HFFc6 (cell line): Measurements from ENCODE around the gene RXFP3. TPM values are rescaled to one million over a fixed set of nuclear protein-coding genes. Genes with fewer than 3 reads are reported as not detected.
A peak's percentile ranks its signal among the peaks of the same experiment; 100 is the strongest.

ENCODE experiments used
- DNase-seq: peaks from one replicate; pipeline ENCODE4 v3.0.0-alpha.2; 2018
- H3K27ac Mint-ChIP-seq: 2 replicates; pipeline ENCODE4 v1.8.0; 2020; ENCODE audit warnings: mild to moderate bottlenecking, mixed read lengths
- H3K27me3 Mint-ChIP-seq: 2 replicates; pipeline ENCODE4 v1.8.0; 2021; ENCODE audit warnings: mild to moderate bottlenecking, moderate library complexity, mixed read lengths; ENCODE audit not compliant: insufficient read depth
- H3K36me3 Mint-ChIP-seq: 2 replicates; pipeline ENCODE4 v1.8.0; 2021; ENCODE audit warnings: low read depth, mixed read lengths
- H3K4me1 Mint-ChIP-seq: 2 replicates; pipeline ENCODE4 v1.8.0; 2020; ENCODE audit warnings: low read depth, mixed read lengths
- H3K4me3 Mint-ChIP-seq: 2 replicates; pipeline ENCODE4 v1.8.0; 2020; ENCODE audit warnings: mild to moderate bottlenecking, moderate library complexity, mixed read lengths
- H3K9me3 Mint-ChIP-seq: 2 replicates; pipeline ENCODE4 v1.8.0; 2020; ENCODE audit warnings: mild to moderate bottlenecking, mixed read lengths
- total RNA-seq, 6 experiments: library from RNA; stranded (reverse); fragmentation: NEBNext Ultra II Directional; extraction: Animal tissue kit (Norgen Biotek cat#: 25700); gene quantifications; 2 replicates in 1 of 6; 3 replicates in 5 of 6; pipeline ENCODE4 v1.2.3, GENCODE V29; 2021
- TF ChIP-seq, protein P1 (sequence below): fragments of 200-600 bp; sonication (generic); IDR thresholded peaks from 2 replicates; pipeline ENCODE4 v1.5.0; 2021; ENCODE audit warnings: antibody characterized with exemption, mild to moderate bottlenecking

RXFP3 gene
- total RNA-seq, 6 experiments from 2014 or later = not detected

DNA sequence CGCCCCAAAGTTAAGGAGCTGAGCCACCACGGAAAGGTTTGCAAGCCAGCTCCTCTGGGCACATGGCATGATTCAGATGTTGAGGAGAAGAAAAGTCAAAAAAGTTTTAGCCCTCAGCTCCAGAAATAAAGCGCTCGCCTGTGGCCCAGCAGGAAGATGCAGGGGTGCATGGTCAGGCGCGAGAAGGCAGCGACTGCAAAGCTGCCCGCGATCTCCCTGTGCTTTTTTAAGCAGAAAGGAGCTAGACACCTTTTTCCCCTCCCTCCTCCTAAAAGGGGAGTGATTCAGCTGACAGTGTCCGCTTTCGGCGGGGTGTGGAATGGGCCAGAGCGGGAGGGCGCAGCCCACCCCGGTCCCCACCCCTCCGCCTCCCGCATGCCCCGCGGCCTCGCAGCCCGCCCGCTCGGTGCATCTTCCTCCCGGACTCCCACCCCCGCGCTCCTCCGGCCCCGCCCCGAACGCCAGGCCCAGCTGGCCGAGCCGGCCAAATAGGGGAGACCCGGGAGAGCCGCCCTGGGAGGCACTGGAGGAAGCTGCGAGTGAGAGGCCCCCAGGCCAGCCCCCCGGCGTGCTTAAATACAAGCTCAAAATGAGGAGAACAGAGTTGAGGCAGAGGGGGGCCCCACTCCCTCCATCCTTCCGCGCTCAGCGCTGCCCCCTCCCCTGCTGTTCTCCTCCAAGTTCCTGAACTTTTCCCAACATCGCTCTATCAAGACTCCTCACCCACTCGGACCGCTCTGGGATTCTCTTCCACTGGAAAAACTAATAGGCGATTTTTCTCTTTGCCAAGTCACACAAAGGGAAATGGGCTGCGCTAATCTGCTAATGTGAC, 44.2 kb upstream of the RXFP3 start, which contains the start of gene ADAMTS12:
TSS of gene ADAMTS12 (minus strand) at position 203 of the 832 bp plus-strand sequence. CDS start at position 69, 134 bp downstream.
- Mint-ChIP-seq H3K27me3 (no peaks in the 10 kb centered on the region), H3K4me1 (peaks cover 67% of the 10 kb centered on the region), H3K4me3 (peak within 1 kb of the TSS; percentile 95), H3K27ac (peak within 1 kb of the TSS; percentile 85), H3K9me3 (no peaks in the 10 kb centered on the region), H3K36me3 (peaks cover 8% of the 10 kb centered on the region; the same call in 1 of the 2 replicates)
- TF ChIP-seq, protein P1, sequence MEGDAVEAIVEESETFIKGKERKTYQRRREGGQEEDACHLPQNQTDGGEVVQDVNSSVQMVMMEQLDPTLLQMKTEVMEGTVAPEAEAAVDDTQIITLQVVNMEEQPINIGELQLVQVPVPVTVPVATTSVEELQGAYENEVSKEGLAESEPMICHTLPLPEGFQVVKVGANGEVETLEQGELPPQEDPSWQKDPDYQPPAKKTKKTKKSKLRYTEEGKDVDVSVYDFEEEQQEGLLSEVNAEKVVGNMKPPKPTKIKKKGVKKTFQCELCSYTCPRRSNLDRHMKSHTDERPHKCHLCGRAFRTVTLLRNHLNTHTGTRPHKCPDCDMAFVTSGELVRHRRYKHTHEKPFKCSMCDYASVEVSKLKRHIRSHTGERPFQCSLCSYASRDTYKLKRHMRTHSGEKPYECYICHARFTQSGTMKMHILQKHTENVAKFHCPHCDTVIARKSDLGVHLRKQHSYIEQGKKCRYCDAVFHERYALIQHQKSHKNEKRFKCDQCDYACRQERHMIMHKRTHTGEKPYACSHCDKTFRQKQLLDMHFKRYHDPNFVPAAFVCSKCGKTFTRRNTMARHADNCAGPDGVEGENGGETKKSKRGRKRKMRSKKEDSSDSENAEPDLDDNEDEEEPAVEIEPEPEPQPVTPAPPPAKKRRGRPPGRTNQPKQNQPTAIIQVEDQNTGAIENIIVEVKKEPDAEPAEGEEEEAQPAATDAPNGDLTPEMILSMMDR = no peak
- DNase-seq = peak; percentile 63

DNA sequence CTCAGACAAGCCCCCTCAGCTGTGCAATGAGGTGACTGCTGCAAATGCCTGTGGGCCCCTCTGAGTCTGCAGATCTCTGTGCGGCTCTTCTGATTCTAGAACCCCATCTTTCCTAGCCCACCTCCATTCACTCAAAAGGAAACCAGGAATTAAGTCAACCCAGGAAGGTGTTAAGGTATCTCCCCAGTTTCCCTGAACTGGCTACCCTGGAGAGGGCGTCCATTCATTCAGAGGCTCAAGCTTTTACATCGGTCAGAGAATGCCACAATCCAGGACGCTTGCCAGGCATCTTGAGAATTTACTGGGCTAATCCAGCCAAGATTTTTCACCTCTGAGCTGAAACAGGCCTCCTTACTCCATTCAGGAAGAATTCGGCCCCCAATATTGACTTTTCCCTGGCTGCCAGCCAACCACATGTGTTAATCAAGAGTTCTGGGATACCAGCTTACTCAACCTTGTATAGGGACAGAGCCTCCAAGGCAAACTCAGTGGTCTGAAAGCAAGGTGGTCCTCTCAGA, 43.5 kb upstream of the RXFP3 start:
- DNase-seq = peak; percentile 89
- Mint-ChIP-seq H3K27me3 (no peaks in the 10 kb centered on the region), H3K4me3 (peak overlapping the region; percentile 95), H3K9me3 (no peaks in the 10 kb centered on the region), H3K36me3 (0 out of 2 replicates have a peak, but pooled peaks cover 5% of the 10 kb centered on the region), H3K27ac (peak overlapping the region; percentile 85), H3K4me1 (peaks cover 62% of the 10 kb centered on the region)
- TF ChIP-seq, protein P1 = no peak

DNA sequence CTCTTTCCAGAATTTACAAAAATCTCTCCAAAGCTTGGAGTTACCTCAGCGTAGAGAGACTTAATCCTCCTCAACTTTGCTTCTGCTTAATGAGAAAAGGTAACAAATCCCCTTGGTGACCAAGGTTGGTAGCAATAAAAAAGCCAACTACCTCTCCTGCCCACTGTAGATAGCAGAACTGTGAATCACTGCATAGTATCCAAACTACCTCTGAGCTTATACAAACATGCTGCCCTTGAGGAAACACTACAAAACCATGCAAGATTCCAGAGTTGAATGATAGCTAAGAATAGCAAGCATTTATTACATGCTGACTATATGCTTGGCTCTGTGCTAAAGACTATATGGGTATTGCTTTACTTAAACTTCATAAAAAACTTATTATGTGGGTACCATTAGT, 41.6 kb upstream of the RXFP3 start:
- Mint-ChIP-seq H3K36me3 (0 out of 2 replicates have a peak, but pooled peaks cover 5% of the 10 kb centered on the region), H3K4me1 (peaks cover 47% of the 10 kb centered on the region), H3K27ac (peak overlapping the region; percentile 36), H3K9me3 (no peaks in the 10 kb centered on the region), H3K27me3 (no peaks in the 10 kb centered on the region), H3K4me3 (peak overlapping the region; percentile 4)
- DNase-seq = peak; percentile 60
- TF ChIP-seq, protein P1 = no peak

DNA sequence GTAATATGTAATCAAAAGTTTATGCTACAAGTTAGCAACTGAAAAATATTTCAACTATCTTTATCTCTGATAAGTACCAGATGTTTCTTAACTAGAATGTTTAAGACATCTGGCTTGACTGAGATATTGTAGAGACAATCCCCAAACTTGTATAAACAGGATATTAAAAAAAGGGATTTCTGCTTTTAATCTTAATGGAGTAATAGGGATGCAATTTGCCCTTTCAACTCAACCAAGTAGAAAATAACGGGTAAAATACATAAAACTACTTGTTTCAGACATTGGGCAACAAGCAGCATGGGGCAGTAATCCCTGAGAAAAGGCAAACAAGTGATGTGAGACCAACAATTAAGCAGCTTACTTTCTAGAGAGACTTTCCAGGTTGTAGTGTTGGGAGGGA, 35.0 kb upstream of the RXFP3 start:
- Mint-ChIP-seq H3K27me3 (no peaks in the 10 kb centered on the region; the same call in 1 of the 2 replicates), H3K4me1 (peaks cover 8% of the 10 kb centered on the region), H3K27ac (no peak overlapping the region), H3K9me3 (peaks cover 12% of the 10 kb centered on the region), H3K4me3 (no peak overlapping the region), H3K36me3 (peaks cover 17% of the 10 kb centered on the region)
- DNase-seq = no peak
- TF ChIP-seq, protein P1 = no peak

DNA sequence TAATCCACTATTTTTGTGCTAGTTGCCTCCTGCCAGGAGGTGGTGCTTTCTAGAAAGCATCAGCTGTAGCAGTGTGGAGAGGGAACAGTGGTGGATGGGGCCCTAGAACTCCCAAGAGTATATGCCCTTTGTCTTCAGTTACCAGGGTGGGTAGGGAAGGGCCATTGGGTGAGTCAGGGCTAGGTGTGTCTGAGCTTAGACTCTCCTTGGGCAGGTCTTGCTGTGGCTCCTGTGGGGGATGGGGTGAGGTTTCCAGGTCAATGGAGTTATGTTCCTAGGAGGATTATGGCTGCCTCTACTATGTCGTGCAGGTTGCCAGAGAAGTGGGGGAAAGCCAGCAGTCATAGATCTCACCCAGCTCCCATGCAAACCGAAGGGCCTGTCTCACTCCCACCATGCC, 33.1 kb upstream of the RXFP3 start:
- no peak overlapping the region for H3K4me3 Mint-ChIP-seq
- DNase-seq = no peak
- H3K4me1 Mint-ChIP-seq = peaks cover 8% of the 10 kb centered on the region
- TF ChIP-seq, protein P1 = no peak
- peaks cover 30% of the 10 kb centered on the region for H3K9me3 Mint-ChIP-seq
- peaks cover 21% of the 10 kb centered on the region for H3K36me3 Mint-ChIP-seq
- no peak overlapping the region for H3K27ac Mint-ChIP-seq
- no peaks in the 10 kb centered on the region; the same call in none of the 2 replicates for H3K27me3 Mint-ChIP-seq
